ENCODE measurements around the gene PLPP1. TPM values are rescaled to one million over a fixed set of nuclear protein-coding genes. Genes with fewer than 3 reads are reported as not detected.

Gene PLPP1
- polyA plus RNA-seq, 1 of the 3 experiments (the other 2 are of a cell fraction), result 32.8 TPM

DNA sequence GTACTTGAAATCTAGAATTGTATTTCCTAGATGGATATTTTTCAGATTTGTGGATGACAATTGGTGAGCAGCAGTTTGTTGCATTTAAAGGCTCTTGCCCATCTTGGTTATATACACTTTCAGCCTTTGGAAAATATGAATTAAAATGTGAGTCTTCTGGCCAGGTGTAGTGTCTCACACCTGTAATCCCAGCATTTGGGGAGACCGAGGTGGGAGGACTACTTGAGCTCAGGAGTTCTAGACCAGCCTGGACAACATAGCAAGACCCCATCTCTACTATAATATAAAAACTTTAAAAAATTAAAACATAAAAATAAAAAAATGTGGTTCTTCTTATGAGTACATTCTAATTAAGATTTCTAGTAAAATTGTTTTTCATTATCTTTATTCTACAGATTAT is 125.0 kb downstream of the PLPP1 start:
- CTCF ChIA-PET, result interaction anchor here (0.6 to 1.0 kb wide), 2 partner anchors 282 to 285 kb away, joined by 3 read pairs; no protein-coding TSS in a partner anchor

DNA sequence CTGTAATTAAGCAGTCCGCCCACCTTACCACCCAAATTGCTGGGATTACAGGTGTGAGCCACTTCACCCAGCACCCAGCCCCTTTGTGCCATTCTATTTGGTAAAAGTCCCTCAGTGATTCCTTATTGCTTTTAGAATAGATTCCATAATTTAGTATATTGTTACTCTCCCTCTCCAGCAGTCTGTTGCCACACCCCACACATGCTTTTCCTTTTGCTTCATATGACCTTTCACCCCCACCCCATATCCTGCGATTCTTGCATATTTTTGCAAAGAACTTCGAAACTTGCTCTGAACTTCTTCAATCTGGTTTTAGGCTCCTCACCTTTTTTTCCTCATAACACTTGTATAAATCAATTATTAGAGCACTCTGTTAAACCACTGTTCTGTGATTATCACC is 126.8 kb downstream of the PLPP1 start:
- Histone ChIP-seq H3K36me3 (replicated peaks in 1 of 2; ENCODE audit: control insufficient read depth in 1 of 2, insufficient read depth in 2 of 2, low read length in 1 of 2) (peaks cover 45 to 48% of the 10 kb centered on the region in 2 experiments), H3F3A (replicated peaks; ENCODE audit: insufficient read depth) (no peaks in the 10 kb centered on the region), H2AFZ (ENCODE audit: low read depth) (no peak overlapping the region), H3K9me2 (no peaks in the 10 kb centered on the region), H3K9ac (no peak overlapping the region), H3K27me3 (ENCODE audit: insufficient read depth) (no peaks in the 10 kb centered on the region), H3K27ac (ENCODE audit: low read depth in 2 of 2, low read length in 1 of 2) (no peak overlapping the region), H3K79me2 (ENCODE audit: insufficient read depth) (no peaks in the 10 kb centered on the region), H3K4me2 (no peak overlapping the region), H3K4me1 (ENCODE audit: control insufficient read depth in 1 of 2, insufficient read depth in 2 of 2, low read depth in 1 of 2, low read length in 1 of 2) (no peaks in the 10 kb centered on the region; a peak in 1 of 4 replicates), H4K20me1 (ENCODE audit: insufficient read depth) (no peaks in the 10 kb centered on the region), H3K4me3 (ENCODE audit: low read depth in 2 of 2, low read length in 1 of 2) (no peak overlapping the region), H3K9me3 (no peaks in the 10 kb centered on the region)
- no peak for TF ChIP-seq NRF1 (IDR thresholded peaks at IDR 0.05; ENCODE audit: low read depth, low read length)
- no peak for TF ChIP-seq TAF1 (IDR thresholded peaks at IDR 0.05; ENCODE audit: borderline replicate concordance, low read depth, low read length)
- TF ChIP-seq, protein P1, sequence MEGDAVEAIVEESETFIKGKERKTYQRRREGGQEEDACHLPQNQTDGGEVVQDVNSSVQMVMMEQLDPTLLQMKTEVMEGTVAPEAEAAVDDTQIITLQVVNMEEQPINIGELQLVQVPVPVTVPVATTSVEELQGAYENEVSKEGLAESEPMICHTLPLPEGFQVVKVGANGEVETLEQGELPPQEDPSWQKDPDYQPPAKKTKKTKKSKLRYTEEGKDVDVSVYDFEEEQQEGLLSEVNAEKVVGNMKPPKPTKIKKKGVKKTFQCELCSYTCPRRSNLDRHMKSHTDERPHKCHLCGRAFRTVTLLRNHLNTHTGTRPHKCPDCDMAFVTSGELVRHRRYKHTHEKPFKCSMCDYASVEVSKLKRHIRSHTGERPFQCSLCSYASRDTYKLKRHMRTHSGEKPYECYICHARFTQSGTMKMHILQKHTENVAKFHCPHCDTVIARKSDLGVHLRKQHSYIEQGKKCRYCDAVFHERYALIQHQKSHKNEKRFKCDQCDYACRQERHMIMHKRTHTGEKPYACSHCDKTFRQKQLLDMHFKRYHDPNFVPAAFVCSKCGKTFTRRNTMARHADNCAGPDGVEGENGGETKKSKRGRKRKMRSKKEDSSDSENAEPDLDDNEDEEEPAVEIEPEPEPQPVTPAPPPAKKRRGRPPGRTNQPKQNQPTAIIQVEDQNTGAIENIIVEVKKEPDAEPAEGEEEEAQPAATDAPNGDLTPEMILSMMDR (IDR thresholded peaks at IDR 0.05), result no peak
- no peak for TF ChIP-seq FOXJ3 (CRISPR knock-in tag; IDR thresholded peaks at IDR 0.05)
- no peak for TF ChIP-seq NFIC (IDR thresholded peaks at IDR 0.05; ENCODE audit: borderline replicate concordance)
- TF ChIP-seq, protein P2, sequence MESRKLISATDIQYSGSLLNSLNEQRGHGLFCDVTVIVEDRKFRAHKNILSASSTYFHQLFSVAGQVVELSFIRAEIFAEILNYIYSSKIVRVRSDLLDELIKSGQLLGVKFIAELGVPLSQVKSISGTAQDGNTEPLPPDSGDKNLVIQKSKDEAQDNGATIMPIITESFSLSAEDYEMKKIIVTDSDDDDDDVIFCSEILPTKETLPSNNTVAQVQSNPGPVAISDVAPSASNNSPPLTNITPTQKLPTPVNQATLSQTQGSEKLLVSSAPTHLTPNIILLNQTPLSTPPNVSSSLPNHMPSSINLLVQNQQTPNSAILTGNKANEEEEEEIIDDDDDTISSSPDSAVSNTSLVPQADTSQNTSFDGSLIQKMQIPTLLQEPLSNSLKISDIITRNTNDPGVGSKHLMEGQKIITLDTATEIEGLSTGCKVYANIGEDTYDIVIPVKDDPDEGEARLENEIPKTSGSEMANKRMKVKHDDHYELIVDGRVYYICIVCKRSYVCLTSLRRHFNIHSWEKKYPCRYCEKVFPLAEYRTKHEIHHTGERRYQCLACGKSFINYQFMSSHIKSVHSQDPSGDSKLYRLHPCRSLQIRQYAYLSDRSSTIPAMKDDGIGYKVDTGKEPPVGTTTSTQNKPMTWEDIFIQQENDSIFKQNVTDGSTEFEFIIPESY (IDR thresholded peaks at IDR 0.05; ENCODE audit: borderline replicate concordance, low read depth), result no peak
- no peak for TF ChIP-seq ELF1 (IDR thresholded peaks at IDR 0.05)
- no peak for TF ChIP-seq SIN3A (IDR thresholded peaks at IDR 0.05; ENCODE audit: borderline replicate concordance, low read depth, low read length)
- TF ChIP-seq FOSL2 (IDR thresholded peaks at IDR 0.05; ENCODE audit: borderline replicate concordance, low read depth), result no peak
- TF ChIP-seq, protein P3, sequence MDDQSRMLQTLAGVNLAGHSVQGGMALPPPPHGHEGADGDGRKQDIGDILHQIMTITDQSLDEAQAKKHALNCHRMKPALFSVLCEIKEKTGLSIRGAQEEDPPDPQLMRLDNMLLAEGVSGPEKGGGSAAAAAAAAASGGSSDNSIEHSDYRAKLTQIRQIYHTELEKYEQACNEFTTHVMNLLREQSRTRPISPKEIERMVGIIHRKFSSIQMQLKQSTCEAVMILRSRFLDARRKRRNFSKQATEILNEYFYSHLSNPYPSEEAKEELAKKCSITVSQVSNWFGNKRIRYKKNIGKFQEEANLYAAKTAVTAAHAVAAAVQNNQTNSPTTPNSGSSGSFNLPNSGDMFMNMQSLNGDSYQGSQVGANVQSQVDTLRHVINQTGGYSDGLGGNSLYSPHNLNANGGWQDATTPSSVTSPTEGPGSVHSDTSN (IDR thresholded peaks at IDR 0.05), result no peak
- no peak for TF ChIP-seq MXI1 (IDR thresholded peaks at IDR 0.05; ENCODE audit: low read depth, low read length)
- no peak for TF ChIP-seq FOXM1 (IDR thresholded peaks at IDR 0.05; ENCODE audit: low read depth)
- TF ChIP-seq MEF2A (IDR thresholded peaks at IDR 0.05; ENCODE audit: borderline replicate concordance, low read depth), result no peak
- no peak for DNase-seq
- POLR2A ChIA-PET, result no interaction called here
- 94% methylated on average over 3 of the region's 3 CpGs for WGBS (ENCODE audit: low lambda C conversion rate)
- CTCF ChIA-PET, result interaction anchor here (1.0 kb wide), 1 partner anchor 9 kb away, joined by 4 read pairs; no protein-coding TSS in a partner anchor

More for the DNA sequence above, 125.0 kb downstream of the PLPP1 start:
- TF ChIP-seq GABPA (IDR thresholded peaks at IDR 0.05; ENCODE audit: low read depth) (no peak), NRF1 (IDR thresholded peaks at IDR 0.05; ENCODE audit: low read depth, low read length) (no peak), TEAD4 (IDR thresholded peaks at IDR 0.05; ENCODE audit: borderline replicate concordance, insufficient read depth) (no peak), NFIC (IDR thresholded peaks at IDR 0.05; ENCODE audit: borderline replicate concordance) (no peak), GATA2 (CRISPR knock-in tag; IDR thresholded peaks at IDR 0.05) (no peak), YY1 (IDR thresholded peaks at IDR 0.05; ENCODE audit: low read depth) (no peak), FOXJ3 (CRISPR knock-in tag; IDR thresholded peaks at IDR 0.05) (no peak), EP300 (IDR thresholded peaks at IDR 0.05; ENCODE audit: borderline replicate concordance in 1 of 2, low read depth in 1 of 2, low read length in 1 of 2) (no peak), FOXM1 (IDR thresholded peaks at IDR 0.05; ENCODE audit: low read depth) (no peak), MEF2A (IDR thresholded peaks at IDR 0.05; ENCODE audit: borderline replicate concordance, low read depth) (no peak), RFX5 (IDR thresholded peaks at IDR 0.05; ENCODE audit: low read length) (no peak), TAF1 (IDR thresholded peaks at IDR 0.05; ENCODE audit: borderline replicate concordance, low read depth, low read length) (no peak), SMC3 (IDR thresholded peaks at IDR 0.05; ENCODE audit: low read depth, low read length) (no peak), CHD2 (IDR thresholded peaks at IDR 0.05; ENCODE audit: low read length, partially characterized antibody) (no peak)
- TF ChIP-seq, protein P4, sequence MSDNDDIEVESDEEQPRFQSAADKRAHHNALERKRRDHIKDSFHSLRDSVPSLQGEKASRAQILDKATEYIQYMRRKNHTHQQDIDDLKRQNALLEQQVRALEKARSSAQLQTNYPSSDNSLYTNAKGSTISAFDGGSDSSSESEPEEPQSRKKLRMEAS (IDR thresholded peaks at IDR 0.05; ENCODE audit: low read depth), result no peak
- Histone ChIP-seq H3K27ac (ENCODE audit: low read depth in 2 of 2, low read length in 1 of 2) (no peak overlapping the region), H3K79me2 (ENCODE audit: insufficient read depth) (no peaks in the 10 kb centered on the region), H3K9me2 (no peaks in the 10 kb centered on the region), H3K36me3 (replicated peaks in 1 of 2; ENCODE audit: control insufficient read depth in 1 of 2, insufficient read depth in 2 of 2, low read length in 1 of 2) (peaks cover 40% of the 10 kb centered on the region in 2 experiments), H3K9me3 (no peaks in the 10 kb centered on the region), H3K4me3 (ENCODE audit: low read depth in 2 of 2, low read length in 1 of 2) (no peak overlapping the region), H3K27me3 (ENCODE audit: insufficient read depth) (no peaks in the 10 kb centered on the region), H2AFZ (ENCODE audit: low read depth) (no peak overlapping the region), H3K4me2 (no peak overlapping the region), H3K9ac (no peak overlapping the region), H3F3A (replicated peaks; ENCODE audit: insufficient read depth) (no peaks in the 10 kb centered on the region), H4K20me1 (ENCODE audit: insufficient read depth) (no peaks in the 10 kb centered on the region), H3K4me1 (ENCODE audit: control insufficient read depth in 1 of 2, insufficient read depth in 2 of 2, low read depth in 1 of 2, low read length in 1 of 2) (no peaks in the 10 kb centered on the region; a peak in 1 of 4 replicates)
- no peak for DNase-seq
- WGBS (ENCODE audit: low lambda C conversion rate), result 95% methylated on average over 1 of the region's 1 CpG
- POLR2A ChIA-PET, result no interaction called here

Data from SK-N-SH (cell line).